ENCODE measurements around the gene SEC14L5.
"Not testable (repeated sequence)": the region's sequence is repeated elsewhere in the genome, so short reads cannot be mapped to it uniquely, and the experiment has no call there.

SEC14L5 gene

DNA sequence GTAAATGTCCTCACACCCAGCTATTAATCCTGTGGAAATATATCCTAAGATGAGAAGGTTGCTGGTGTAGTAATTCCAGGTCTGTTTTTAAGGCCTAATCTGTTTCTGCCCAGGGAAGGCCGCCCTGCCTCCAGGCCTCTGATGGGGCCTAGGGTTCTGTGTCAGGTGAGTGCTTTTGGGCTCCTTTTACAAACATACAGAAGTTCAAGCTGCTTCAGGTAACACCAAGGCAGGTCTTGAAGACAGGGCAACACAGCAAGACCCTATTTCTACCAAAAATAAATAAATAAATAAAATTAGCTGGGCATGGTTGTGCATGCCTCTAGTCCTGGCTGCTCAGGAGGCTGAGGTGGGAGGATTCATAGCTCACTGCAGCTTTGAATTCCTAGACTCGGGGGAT, 30.5 kb upstream of the SEC14L5 start:
- TF ChIP-seq, protein P1, sequence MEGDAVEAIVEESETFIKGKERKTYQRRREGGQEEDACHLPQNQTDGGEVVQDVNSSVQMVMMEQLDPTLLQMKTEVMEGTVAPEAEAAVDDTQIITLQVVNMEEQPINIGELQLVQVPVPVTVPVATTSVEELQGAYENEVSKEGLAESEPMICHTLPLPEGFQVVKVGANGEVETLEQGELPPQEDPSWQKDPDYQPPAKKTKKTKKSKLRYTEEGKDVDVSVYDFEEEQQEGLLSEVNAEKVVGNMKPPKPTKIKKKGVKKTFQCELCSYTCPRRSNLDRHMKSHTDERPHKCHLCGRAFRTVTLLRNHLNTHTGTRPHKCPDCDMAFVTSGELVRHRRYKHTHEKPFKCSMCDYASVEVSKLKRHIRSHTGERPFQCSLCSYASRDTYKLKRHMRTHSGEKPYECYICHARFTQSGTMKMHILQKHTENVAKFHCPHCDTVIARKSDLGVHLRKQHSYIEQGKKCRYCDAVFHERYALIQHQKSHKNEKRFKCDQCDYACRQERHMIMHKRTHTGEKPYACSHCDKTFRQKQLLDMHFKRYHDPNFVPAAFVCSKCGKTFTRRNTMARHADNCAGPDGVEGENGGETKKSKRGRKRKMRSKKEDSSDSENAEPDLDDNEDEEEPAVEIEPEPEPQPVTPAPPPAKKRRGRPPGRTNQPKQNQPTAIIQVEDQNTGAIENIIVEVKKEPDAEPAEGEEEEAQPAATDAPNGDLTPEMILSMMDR (IDR thresholded peaks at IDR 0.05; ENCODE audit: control insufficient read depth, insufficient read depth, low read depth, low read length, missing control alignments), result no peak
- H3K4me3 ChIP-seq (ENCODE audit: control insufficient read depth, low read depth, low read length), result no peak overlapping the region
- no peak for DNase-seq (ENCODE audit: low read depth)

DNA sequence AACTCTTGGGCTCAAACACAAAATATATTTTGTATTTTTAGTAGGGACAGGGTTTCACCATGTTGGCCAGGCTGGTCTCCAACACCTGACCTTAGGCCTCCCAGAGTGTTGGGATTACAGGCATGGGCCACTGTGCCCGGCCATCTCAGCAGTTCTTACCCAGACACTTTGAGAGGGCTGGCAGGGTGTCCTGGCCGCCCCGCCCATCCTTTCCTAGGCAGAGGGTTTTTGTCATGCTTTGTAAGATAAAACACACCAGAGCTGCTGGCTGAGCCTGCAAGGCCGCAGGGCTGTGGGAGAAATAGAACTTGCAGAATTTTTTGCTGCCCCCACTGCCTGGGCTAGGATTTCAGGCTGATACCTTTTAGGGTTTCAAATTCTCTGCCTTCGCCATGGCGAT, 29.9 kb upstream of the SEC14L5 start:
- DNase-seq (ENCODE audit: low read depth), result no peak

DNA sequence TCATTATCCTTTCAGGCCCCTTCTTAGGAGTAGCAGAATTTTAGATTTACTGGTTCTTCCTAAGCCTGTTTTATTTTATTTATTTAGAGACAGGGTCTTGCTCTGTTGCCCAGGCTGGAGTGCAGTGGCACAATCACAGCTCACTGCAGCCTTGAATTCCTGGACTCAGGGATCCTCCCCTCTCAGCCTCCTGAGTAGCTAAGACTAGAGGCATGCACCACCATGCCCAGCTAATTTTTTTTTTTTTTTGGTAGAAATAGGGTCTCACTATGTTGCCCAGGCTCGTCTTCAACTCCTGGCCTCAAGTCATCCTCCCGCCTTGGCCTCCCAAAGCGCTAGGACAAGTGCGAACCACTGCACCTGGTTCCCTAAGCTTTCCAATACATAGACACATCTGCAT, 28.5 kb upstream of the SEC14L5 start:
- DNase-seq (ENCODE audit: low read depth); H3K4me3 ChIP-seq (ENCODE audit: control insufficient read depth, low read depth, low read length): not testable (repeated sequence)

More for the DNA sequence above, 29.9 kb upstream of the SEC14L5 start:
- no peak overlapping the region for H3K4me3 ChIP-seq (ENCODE audit: control insufficient read depth, low read depth, low read length)
- TF ChIP-seq, protein P1 (IDR thresholded peaks at IDR 0.05; ENCODE audit: control insufficient read depth, insufficient read depth, low read depth, low read length, missing control alignments), result no peak

DNA sequence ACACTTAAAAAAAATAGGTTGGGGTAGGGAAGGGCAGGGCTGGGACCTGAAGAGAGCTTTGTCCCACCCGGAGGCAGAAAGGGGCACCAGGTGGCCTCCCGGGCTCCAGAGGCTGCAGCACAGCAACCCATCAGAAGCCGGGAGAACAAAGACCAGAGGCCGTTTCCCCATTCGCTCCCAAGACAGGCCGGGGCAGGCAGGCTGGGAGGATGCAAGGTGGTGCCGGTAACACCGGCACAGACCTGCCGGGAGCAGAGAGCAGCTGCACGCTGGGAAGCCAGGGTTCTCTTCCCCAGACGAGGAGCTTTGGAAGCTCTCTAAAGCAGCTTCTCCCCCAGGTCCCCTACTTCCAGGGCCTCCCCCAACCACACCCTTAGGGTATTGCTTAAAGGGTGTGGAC, 26.7 kb upstream of the SEC14L5 start:
- no peak for DNase-seq (ENCODE audit: low read depth)
- TF ChIP-seq, protein P1 (IDR thresholded peaks at IDR 0.05; ENCODE audit: control insufficient read depth, insufficient read depth, low read depth, low read length, missing control alignments), result no peak
- H3K4me3 ChIP-seq (ENCODE audit: control insufficient read depth, low read depth, low read length), result no peak overlapping the region

DNA sequence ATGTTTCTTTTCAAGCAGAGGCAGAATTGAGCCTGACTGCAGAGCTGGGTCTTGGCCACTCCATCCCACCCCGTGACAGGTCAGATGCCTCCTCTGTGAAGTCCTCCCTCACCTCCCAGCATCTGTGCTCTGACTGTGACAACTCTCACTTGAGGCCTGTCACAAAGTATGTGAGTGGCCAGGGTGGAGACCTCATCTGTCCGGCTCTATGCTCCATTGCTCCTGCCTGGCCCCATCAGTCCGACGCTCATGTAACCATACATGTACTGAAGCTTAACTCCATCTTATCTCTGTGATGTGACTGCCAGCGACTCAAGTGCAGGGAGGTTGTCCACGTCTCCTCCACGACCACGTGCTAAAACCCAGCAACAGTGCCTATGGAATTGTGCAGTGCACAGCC, 24.7 kb upstream of the SEC14L5 start:
- TF ChIP-seq, protein P1 (IDR thresholded peaks at IDR 0.05; ENCODE audit: control insufficient read depth, insufficient read depth, low read depth, low read length, missing control alignments), result no peak
- no peak overlapping the region for H3K4me3 ChIP-seq (ENCODE audit: control insufficient read depth, low read depth, low read length)
- DNase-seq (ENCODE audit: low read depth), result no peak

DNA sequence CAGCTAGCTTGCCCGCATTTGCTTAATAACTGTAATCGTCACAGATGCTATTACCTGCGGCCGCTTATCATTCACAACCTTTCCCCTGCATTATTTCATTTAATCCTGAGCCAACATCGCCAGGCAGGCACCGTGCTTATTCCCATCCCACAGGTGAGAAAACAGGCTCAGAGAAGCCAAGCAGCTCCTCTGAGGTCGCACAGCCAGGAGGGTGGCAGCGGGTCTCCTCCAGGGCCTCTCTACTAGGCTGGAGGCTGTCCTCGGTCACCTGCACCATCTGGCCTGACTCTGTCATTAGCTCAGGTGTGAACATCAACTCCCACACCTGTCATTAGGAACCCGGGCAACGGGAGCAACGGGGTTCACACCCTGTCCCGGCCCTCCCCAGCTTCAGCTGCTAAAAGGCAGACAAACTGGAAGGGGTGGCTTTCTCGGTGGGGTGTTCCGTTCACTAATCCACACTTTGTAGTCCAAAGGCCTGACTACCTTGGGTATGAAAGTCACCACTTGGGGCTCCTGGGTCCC, 24.2 kb upstream of the SEC14L5 start:
- DNase-seq (ENCODE audit: low read depth), result no peak
- H3K4me3 ChIP-seq (ENCODE audit: control insufficient read depth, low read depth, low read length), result no peak overlapping the region
- TF ChIP-seq, protein P1 (IDR thresholded peaks at IDR 0.05; ENCODE audit: control insufficient read depth, insufficient read depth, low read depth, low read length, missing control alignments), result no peak

DNA sequence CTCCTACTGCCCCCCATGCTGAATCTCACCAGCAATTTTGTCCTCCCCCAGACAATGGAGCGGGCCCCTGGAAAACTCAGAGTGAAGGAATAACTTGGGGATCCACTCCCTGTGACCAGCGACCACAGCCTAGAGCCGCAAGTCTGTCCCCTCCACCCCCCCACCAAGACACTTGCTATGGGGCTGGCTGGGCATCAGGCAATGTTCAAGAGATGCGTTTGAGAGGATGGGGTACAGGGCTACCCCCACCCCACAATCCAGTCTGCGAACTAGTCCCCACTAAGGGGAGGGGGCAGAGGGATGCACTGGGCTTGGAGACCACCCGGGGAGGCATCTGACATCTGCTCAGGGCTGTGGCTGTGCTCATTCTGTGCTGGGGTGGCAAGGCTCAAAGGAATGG, 23.5 kb upstream of the SEC14L5 start:
- TF ChIP-seq, protein P1 (IDR thresholded peaks at IDR 0.05; ENCODE audit: control insufficient read depth, insufficient read depth, low read depth, low read length, missing control alignments), result no peak

More for the DNA sequence above, 23.5 kb upstream of the SEC14L5 start:
- no peak overlapping the region for H3K4me3 ChIP-seq (ENCODE audit: control insufficient read depth, low read depth, low read length)
- DNase-seq (ENCODE audit: low read depth), result no peak

All from AG09309 (cell line).